CD4-positive, alpha-beta T cell (primary cell): ENCODE results near the gene FERD3L. TPM values are rescaled to one million over a fixed set of nuclear protein-coding genes. Genes with fewer than 3 reads are reported as not detected.

ENCODE experiments used
- ATAC-seq: fragments of 200-7000 bp; cut with Tn5 transposase; one replicate; pipeline ENCODE4 v1.10.0; 2022; ENCODE audit warnings: mild to moderate bottlenecking; ENCODE audit not compliant: poor library complexity
- CTCF ChIA-PET: fragments of 350-600 bp; sonication (Branson Sonifier 250); formaldehyde crosslinking; loops from one replicate; lab custom pipeline; 2021; ENCODE audit warnings: antibody characterized with exemption, inconsistent platforms; lab: Charles Lee
- POLR2A ChIA-PET: fragments of 350-600 bp; sonication (Branson Sonifier 250); formaldehyde crosslinking; loops from one replicate; lab custom pipeline; 2021; ENCODE audit warnings: antibody characterized with exemption, inconsistent platforms; lab: Charles Lee
- DNase-seq, 14 experiments: peaks; one replicate each; pipeline ENCODE4 v3.0.0-alpha.2; 2013 to 2020; ENCODE audit warnings: mixed read lengths in 2 of 14
- H3K27ac ChIP-seq, 2 donors: one replicate each; pipeline versions ENCODE4 v1.5.1 to v1.7.0; 2013; ENCODE audit warnings: low read length in 2 of 2, low read depth in 1 of 2, mild to moderate bottlenecking in 1 of 2
- H3K27me3 ChIP-seq, 2 experiments: 1 replicate in 1 of 2; 2 replicates in 1 of 2; pipeline versions ENCODE4 v1.6.1 to v1.7.0; 2013; ENCODE audit warnings: low read length in 2 of 2, control low read depth in 1 of 2, mild to moderate bottlenecking in 1 of 2, moderate library complexity in 1 of 2; ENCODE audit not compliant: insufficient read depth in 2 of 2, control insufficient read depth in 1 of 2
- H3K36me3 ChIP-seq: one replicate; pipeline ENCODE4 v1.6.1; 2013; ENCODE audit warnings: low read length, control low read depth; ENCODE audit not compliant: insufficient read depth
- H3K4me1 ChIP-seq: one replicate; pipeline ENCODE4 v1.6.1; 2013; ENCODE audit warnings: low read length, control low read depth; ENCODE audit not compliant: insufficient read depth
- H3K4me3 ChIP-seq: one replicate; pipeline ENCODE4 v1.5.1; 2013; ENCODE audit warnings: mild to moderate bottlenecking, low read length, moderate library complexity
- H3K9me3 ChIP-seq, 2 experiments: 1 replicate in 1 of 2; 2 replicates in 1 of 2; pipeline versions ENCODE4 v1.6.1 to v1.7.0; 2013; ENCODE audit warnings: low read length in 2 of 2, mild to moderate bottlenecking in 2 of 2, control low read depth in 1 of 2, moderate library complexity in 1 of 2; ENCODE audit not compliant: control insufficient read depth in 1 of 2, insufficient read depth in 1 of 2
- H3K27ac Mint-ChIP-seq: one replicate; pipeline ENCODE4 v1.8.0; 2020; ENCODE audit warnings: mixed read lengths
- H3K27me3 Mint-ChIP-seq: one replicate; pipeline ENCODE4 v1.8.0; 2021; ENCODE audit warnings: mixed read lengths
- H3K36me3 Mint-ChIP-seq: one replicate; pipeline ENCODE4 v1.8.0; 2021; ENCODE audit warnings: low read depth, mixed read lengths
- H3K4me1 Mint-ChIP-seq: one replicate; pipeline ENCODE4 v1.8.0; 2021; ENCODE audit warnings: low read depth, mixed read lengths
- H3K4me3 Mint-ChIP-seq: one replicate; pipeline ENCODE4 v1.8.0; 2020; ENCODE audit warnings: mild to moderate bottlenecking, mixed read lengths
- H3K9me3 Mint-ChIP-seq: one replicate; pipeline ENCODE4 v1.8.0; 2020; ENCODE audit warnings: mixed read lengths
- CTCF ChIP-seq: fragments of 200-600 bp; IDR thresholded peaks from one replicate; pipeline ENCODE4 v1.8.0; 2022; ENCODE audit warnings: antibody characterized with exemption, mild to moderate bottlenecking
- intact Hi-C, 2 experiments: fragments of 100-400 bp; cut with DNase I in 1 of 2; cut with micrococcal nuclease in 1 of 2; formaldehyde crosslinking; loops; one replicate each; pipeline versions ENCODE4 v1.15.1 to v1.9.0; 2023 to 2025; cut with DNase I, micrococcal nuclease
- total RNA-seq, 174 experiments: library from RNA in 2 of 174; stranded (reverse) in 2 of 174; gene quantifications; one replicate each; pipeline ENCODE4 v1.2.3 and lab custom pipeline; 2021 to 2026

The FERD3L gene
- total RNA-seq, 2 experiments from 2014 or later = not detected

- ChIA-PET CTCF (no interaction called here), POLR2A (no interaction called here)
- H3K27ac Mint-ChIP-seq = no peak overlapping the region
- H3K4me3 Mint-ChIP-seq = no peak overlapping the region
- ATAC-seq (no peak), DNase-seq (no peak)
- no peaks in the 10 kb centered on the region for H3K36me3 ChIP-seq
- H3K4me1 Mint-ChIP-seq = no peaks in the 10 kb centered on the region
- H3K27me3 ChIP-seq = peaks cover 49 to 67% of the 10 kb centered on the region in 2 experiments
- peaks cover 4% of the 10 kb centered on the region for H3K4me1 ChIP-seq
- H3K27me3 Mint-ChIP-seq = peaks cover 91% of the 10 kb centered on the region
- TF ChIP-seq CTCF = no peak
- no peaks in the 10 kb centered on the region for H3K9me3 Mint-ChIP-seq
- H3K36me3 Mint-ChIP-seq = no peaks in the 10 kb centered on the region
- peaks cover 0 to 27% of the 10 kb centered on the region in 2 experiments for H3K9me3 ChIP-seq
- H3K27ac ChIP-seq = no peak overlapping the region
- H3K4me3 ChIP-seq = no peak overlapping the region
- intact Hi-C loops = no loop called here
Observed at GRCh38 chr7:19105546-19105945, 39.7 kb downstream of the FERD3L start.

- no peak overlapping the region for H3K4me3 Mint-ChIP-seq
- Histone ChIP-seq H3K27ac (no peak overlapping the region), H3K27me3 (peaks cover 43 to 60% of the 10 kb centered on the region in 2 experiments), H3K4me3 (no peak overlapping the region), H3K9me3 (peaks cover 0 to 27% of the 10 kb centered on the region in 2 experiments), H3K4me1 (peaks cover 4% of the 10 kb centered on the region), H3K36me3 (no peaks in the 10 kb centered on the region)
- ATAC-seq (no peak), DNase-seq (no peak)
- H3K36me3 Mint-ChIP-seq = no peaks in the 10 kb centered on the region
- intact Hi-C loops = no loop called here
- peaks cover 83% of the 10 kb centered on the region for H3K27me3 Mint-ChIP-seq
- POLR2A ChIA-PET = no interaction called here
- H3K4me1 Mint-ChIP-seq = no peaks in the 10 kb centered on the region
- no peak for TF ChIP-seq CTCF
- H3K27ac Mint-ChIP-seq = no peak overlapping the region
- CTCF ChIA-PET = no interaction called here
- no peaks in the 10 kb centered on the region for H3K9me3 Mint-ChIP-seq
Observed at GRCh38 chr7:19104811-19105210, 40.4 kb downstream of the FERD3L start.

- peaks cover 26 to 41% of the 10 kb centered on the region in 2 experiments for H3K27me3 ChIP-seq
- POLR2A ChIA-PET = no interaction called here
- H3K4me3 ChIP-seq = no peak overlapping the region
- peaks cover 0 to 21% of the 10 kb centered on the region in 2 experiments for H3K9me3 ChIP-seq
- H3K36me3 Mint-ChIP-seq = no peaks in the 10 kb centered on the region
- H3K27ac ChIP-seq = no peak overlapping the region
- H3K27me3 Mint-ChIP-seq = peaks cover 71% of the 10 kb centered on the region
- DNase-seq (no peak), ATAC-seq (no peak)
- CTCF ChIA-PET = no interaction called here
- H3K4me1 Mint-ChIP-seq = no peaks in the 10 kb centered on the region
- no peak overlapping the region for H3K27ac Mint-ChIP-seq
- intact Hi-C loops = no loop called here
- no peaks in the 10 kb centered on the region for H3K36me3 ChIP-seq
- no peak overlapping the region for H3K4me3 Mint-ChIP-seq
- H3K9me3 Mint-ChIP-seq = no peaks in the 10 kb centered on the region
- peaks cover 4% of the 10 kb centered on the region for H3K4me1 ChIP-seq
- TF ChIP-seq CTCF = no peak
Observed at GRCh38 chr7:19102884-19103283, 42.3 kb downstream of the FERD3L start.
